Stomach (tissue), 4 donors: ENCODE data around the gene OLIG2.

ENCODE experiments used
- POLR2A ChIP-seq, 4 donors: fragments of 450-650 bp; IDR thresholded peaks; one replicate each; pipeline ENCODE4 v1.6.1; 2016; ENCODE audit warnings: antibody characterized with exemption in 4 of 4, control low read depth in 2 of 4, mild to moderate bottlenecking in 1 of 4, moderate library complexity in 1 of 4
- POLR2AphosphoS5 ChIP-seq, 3 donors: sonication (generic); formaldehyde crosslinking; IDR thresholded peaks; one replicate each; pipeline ENCODE4 v1.6.1; 2016; ENCODE audit warnings: antibody characterized with exemption in 3 of 3
- TF ChIP-seq, protein P1 (sequence below), 7 experiments: fragments of 450-650 bp in 4 of 7; fragments of 200-600 bp in 3 of 7; sonication (generic) in 3 of 7; IDR thresholded peaks; one replicate each; pipeline ENCODE4 v1.5.1; 2016 to 2019; ENCODE audit warnings: antibody characterized with exemption in 7 of 7, control low read depth in 2 of 7, mild to moderate bottlenecking in 1 of 7

DNA sequence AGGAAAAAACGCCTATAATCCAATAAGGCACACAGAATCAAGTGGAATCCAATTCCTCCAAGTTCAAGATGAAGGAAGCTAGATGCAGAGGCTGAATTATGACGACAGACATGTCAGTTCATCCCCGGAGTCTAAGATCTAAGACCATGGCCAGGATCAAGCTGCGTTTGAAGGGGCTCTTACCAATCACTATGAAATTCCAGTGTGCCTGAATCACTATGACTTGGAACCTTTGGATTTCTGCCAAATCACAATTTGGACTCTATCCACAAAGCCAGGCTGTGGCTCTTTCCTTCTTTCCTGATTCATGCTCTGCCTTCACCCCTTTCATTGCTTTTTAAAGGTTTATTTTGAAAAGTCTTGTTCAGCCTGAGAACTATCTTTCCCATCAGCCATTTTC is 17.1 kb downstream of the OLIG2 start:
- TF ChIP-seq, protein P1, sequence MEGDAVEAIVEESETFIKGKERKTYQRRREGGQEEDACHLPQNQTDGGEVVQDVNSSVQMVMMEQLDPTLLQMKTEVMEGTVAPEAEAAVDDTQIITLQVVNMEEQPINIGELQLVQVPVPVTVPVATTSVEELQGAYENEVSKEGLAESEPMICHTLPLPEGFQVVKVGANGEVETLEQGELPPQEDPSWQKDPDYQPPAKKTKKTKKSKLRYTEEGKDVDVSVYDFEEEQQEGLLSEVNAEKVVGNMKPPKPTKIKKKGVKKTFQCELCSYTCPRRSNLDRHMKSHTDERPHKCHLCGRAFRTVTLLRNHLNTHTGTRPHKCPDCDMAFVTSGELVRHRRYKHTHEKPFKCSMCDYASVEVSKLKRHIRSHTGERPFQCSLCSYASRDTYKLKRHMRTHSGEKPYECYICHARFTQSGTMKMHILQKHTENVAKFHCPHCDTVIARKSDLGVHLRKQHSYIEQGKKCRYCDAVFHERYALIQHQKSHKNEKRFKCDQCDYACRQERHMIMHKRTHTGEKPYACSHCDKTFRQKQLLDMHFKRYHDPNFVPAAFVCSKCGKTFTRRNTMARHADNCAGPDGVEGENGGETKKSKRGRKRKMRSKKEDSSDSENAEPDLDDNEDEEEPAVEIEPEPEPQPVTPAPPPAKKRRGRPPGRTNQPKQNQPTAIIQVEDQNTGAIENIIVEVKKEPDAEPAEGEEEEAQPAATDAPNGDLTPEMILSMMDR (IDR thresholded peaks at IDR 0.05) = no peak
- TF ChIP-seq POLR2A (IDR thresholded peaks at IDR 0.05) = no peak
- TF ChIP-seq POLR2AphosphoS5 (IDR thresholded peaks at IDR 0.05) = no peak
